ENCODE results near the gene AHSG.

DNA sequence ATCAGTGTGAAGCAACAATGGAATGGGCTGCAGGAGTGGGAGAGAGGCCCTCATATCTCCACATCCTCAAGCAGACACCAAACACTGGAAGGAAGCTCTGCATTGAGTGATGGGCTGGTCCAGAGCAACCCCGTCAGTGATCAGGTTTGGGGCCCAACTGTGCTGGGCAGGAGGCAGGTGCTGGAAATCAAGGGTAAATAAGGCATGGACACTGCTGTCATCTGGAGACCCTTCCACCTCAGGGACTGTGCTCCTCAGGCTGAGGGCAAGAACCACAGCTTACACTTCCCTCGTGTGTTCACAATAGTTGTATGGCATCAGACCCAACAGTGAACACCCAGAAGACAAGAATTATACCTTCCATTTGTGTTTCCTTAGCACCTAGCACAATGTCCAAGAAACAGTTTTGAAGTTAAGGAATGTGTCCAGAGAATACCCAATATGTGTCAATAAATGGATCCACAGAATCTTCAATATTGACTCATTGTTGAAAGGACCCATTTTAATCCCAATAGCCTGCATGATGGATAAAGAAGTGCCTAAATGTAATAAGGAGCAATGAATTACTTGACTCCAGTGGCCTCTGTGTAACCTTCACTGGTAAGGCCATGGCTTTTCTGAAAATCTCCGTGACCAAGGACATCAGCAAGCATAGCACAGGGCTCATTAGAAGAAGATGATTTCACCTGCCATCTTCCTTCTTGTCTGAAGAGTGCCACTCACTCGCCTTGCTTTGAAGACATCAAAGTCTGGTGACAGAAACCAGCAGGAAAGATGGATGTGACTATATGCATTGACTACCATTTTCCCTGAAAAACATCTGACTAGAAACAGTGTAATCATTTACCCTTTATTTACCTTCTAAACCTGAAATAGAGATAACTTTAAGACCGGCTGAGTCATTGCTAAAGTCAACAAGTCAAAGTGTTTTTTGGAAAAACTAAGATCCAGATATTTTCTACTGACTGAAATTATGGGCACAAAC lies 7.0 kb upstream of the AHSG start:
- TF ChIP-seq, protein P1, sequence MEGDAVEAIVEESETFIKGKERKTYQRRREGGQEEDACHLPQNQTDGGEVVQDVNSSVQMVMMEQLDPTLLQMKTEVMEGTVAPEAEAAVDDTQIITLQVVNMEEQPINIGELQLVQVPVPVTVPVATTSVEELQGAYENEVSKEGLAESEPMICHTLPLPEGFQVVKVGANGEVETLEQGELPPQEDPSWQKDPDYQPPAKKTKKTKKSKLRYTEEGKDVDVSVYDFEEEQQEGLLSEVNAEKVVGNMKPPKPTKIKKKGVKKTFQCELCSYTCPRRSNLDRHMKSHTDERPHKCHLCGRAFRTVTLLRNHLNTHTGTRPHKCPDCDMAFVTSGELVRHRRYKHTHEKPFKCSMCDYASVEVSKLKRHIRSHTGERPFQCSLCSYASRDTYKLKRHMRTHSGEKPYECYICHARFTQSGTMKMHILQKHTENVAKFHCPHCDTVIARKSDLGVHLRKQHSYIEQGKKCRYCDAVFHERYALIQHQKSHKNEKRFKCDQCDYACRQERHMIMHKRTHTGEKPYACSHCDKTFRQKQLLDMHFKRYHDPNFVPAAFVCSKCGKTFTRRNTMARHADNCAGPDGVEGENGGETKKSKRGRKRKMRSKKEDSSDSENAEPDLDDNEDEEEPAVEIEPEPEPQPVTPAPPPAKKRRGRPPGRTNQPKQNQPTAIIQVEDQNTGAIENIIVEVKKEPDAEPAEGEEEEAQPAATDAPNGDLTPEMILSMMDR (IDR thresholded peaks at IDR 0.05 in 4 of 5, conservative IDR thresholded peaks at IDR 0.05 in 1 of 5) = no peak
- no peak for TF ChIP-seq POLR2A (IDR thresholded peaks at IDR 0.05)

Data from gastrocnemius medialis (tissue), 4 donors.